HG02642 (cell line): Measurements from ENCODE around the gene HSPA12A.
"Not testable (repeated sequence)": the region's sequence is repeated elsewhere in the genome, so short reads cannot be mapped to it uniquely, and the experiment has no call there.

ENCODE experiments used
- ATAC-seq: cut with Tn5 transposase; IDR thresholded peaks from one replicate; pipeline ENCODE4 v1.9.1; 2021; ENCODE audit warnings: mild to moderate bottlenecking; ENCODE audit not compliant: unreplicated experiment, poor library complexity

Gene HSPA12A

GRCh38 chr10:116719804-116720203 lies 22.6 kb downstream of the HSPA12A start:
- no peak for ATAC-seq

DNA sequence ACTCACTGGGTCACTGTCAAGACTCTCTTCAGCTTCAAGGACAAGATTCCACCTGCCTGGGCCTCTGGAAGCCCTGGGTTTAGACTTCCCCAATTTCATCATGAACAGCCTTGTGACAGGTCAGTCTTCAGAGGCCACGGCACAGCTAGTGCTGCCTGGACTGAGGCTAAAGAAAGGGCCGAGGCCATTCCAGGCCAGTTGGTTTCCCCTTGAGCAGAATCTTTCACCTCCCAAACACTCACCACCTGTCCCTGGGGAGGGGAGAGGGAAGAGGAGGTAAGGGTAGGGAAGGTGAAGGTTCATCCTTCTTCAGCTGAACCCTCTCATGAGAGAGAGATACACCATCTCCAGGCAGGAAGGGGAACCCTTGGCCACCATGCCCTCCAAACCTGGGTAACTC lies 24.3 kb downstream of the HSPA12A start:
- ATAC-seq: no peak

- ATAC-seq: no peak
These were observed 26.0 kb downstream of the HSPA12A start for GRCh38 chr10:116716381-116716780.

GRCh38 chr10:116715839-116716377 lies 26.5 kb downstream of the HSPA12A start:
- no peak for ATAC-seq

GRCh38 chr10:116715341-116715740 lies 27.0 kb downstream of the HSPA12A start:
- ATAC-seq: no peak

DNA sequence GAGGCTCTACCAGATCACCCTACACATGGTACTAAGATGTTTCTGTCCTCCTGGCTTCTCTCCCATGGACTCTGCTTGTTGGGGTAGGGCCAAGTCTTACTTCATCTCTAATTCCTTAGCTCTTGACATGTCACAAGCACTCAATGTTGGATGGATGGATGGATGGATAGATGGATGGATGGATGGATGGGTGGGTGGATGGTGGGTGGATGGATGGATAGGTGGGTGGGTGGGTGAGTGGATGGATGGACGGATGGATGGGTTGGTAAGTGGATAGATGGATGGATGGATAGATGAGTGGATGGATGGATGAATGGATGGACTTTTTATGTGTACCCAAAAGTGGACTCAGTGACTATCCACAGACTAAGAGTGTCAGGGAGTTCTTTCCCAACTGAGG lies 28.5 kb downstream of the HSPA12A start:
- ATAC-seq: no peak

DNA sequence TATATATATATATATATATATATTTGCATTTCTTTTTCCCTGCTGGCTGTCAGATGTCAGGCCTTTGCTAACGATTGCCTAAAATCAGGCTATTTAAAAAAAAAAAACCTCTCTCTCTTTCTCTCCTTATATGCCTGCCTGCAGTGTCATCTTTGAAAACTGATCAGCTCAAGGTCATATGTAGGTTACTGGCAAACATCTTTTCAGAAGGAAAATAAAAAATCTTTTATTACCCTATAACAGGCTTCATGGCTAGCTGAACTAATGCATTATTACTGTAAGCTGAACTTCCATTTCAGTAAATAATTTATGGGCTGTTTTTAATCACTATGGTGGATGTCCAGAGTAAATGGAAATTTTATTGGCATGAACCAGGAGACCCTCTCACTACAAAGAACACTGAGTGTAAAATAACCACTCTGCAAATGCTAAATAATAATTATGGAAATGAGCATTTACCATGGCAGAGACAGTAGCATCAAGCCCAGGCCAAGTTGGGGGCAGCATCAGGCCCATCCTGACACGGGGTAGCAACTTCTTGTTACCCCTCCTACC lies 29.3 kb downstream of the HSPA12A start:
- no peak for ATAC-seq

DNA sequence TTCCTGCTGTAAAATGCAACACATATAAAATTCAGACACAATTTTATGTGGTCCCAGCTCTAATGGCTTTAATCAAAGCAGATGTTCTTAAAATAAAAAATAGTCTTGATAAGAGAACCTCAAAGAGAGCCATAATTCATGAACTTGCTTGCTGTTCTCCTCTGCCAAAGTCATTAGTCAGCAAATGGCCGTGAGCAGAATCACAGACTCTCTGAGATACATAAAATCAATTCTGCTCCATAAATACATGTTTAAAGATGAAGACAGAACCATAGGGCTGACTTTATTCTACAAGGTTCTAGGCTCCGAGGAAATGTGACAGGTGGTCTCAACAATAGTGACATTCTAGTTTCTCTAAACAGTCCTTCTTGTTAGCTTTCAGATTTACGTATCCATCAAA lies 29.8 kb downstream of the HSPA12A start:
- no peak for ATAC-seq

- ATAC-seq: not testable (repeated sequence)
These were observed 30.6 kb downstream of the HSPA12A start for GRCh38 chr10:116711803-116712202.

DNA sequence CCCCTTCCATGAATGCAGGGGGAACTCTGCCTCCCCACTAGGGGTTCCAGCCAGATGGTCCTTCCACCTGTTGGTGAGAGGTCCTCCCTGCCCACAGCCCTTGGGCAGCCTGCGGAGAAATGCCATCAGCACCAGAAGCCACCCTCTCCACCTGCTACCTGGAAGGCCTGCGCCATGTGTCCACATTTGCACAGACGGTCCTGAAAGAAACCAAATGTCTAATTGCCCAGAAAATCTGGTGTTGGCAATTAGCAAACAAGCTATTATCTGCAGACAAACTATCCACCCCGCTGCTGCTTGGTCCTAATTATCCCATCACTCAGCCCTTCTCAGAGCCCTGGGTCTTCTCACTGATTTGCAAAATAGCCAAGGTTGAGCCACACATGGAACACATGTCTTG lies 32.3 kb downstream of the HSPA12A start:
- ATAC-seq: no peak

DNA sequence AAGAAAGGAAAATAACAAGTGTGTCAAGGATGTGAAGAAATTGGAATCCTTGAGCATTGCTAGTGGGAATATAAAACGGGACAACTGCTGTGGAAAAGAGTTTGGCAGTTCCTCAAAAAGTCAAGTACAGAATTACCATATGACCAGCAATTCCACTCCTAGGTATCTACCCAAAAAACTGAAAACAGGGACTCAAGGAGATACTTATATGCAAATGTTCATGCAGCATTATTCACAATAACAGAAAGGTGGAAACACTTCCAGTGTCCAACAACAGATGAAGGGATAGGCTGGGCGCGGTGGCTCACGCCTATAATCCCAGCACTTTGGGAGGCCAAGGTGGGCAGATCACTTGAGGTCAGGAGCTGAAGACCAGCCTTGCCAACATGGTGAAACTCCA lies 33.5 kb downstream of the HSPA12A start:
- ATAC-seq: no peak

DNA sequence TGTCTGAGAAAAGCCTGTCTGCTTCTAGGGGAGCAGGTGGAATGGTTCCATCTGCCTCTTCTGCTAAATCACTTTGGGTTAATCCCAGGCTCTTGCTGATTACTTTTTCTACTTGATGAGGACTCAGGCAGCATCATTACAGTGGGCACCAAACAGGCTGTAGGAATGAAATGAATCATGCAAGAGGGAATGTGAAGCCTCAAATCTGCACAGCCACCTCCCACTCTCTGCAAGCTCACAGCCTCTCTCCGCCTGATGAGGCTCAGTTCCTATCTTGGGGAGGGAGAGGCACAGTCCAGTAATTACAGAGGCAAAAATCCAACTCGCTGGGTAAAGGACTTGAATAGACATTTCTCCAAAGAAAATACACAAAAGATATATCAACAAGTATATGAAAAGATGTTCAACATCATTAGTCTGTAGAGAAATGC lies 34.0 kb downstream of the HSPA12A start:
- no peak for ATAC-seq

DNA sequence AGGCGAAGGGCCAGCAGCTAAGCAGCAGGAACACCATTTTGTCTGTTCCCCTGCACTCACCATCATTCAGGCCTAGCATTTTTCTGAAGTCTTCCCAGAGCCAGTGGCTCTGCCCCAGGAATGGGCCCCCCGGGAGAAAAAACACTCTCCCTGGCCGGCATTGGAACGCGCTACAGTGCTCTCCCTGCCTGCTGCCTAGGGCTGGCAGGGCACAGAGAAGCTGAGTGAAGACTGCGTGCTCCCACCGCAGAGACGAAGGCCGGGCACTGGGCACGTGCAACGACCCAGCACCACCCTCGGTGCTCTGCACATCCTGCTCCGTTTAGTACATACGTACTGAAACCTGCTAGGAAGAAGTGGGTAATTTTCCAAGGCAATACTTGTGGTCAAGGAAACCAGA lies 34.4 kb downstream of the HSPA12A start:
- no peak for ATAC-seq

DNA sequence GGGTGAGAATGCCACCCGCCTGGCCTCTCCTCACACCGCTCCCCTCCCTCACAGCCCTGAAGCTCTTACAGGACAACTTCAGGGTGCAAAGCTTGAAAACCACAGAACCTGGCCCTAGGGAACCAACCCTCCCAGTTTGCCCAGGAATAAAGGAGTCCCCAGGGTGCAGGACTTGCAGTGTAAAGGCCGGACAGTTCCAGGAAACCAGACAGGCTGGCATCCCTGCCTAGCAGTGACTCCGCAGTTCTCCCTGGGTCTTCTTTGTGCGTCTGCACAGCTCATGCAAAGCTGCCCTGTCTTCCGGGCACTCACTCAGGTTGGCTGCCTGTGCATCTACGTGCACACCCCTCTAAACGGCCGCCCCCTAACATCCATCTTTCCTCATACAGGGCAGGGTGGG lies 36.1 kb downstream of the HSPA12A start:
- ATAC-seq: no peak

DNA sequence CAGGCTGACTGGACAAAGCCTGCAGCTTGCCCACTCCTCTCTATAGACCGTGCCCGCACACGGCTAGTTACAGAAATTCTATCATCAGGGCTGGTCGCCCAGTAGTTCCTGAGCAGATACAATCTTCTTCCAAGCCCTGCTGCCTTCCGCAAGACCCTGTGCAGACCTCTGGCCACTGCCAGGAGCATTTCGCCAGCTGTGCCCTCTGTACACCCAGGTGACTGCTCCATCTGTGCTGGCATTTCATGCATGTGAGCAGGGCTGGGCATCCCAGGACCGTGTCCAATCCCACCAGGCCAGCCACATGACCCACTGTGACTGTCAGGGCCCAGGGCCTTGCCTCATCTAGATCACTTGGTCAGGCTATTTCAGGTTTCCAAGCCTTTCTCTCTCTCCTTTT lies 36.9 kb downstream of the HSPA12A start:
- no peak for ATAC-seq

DNA sequence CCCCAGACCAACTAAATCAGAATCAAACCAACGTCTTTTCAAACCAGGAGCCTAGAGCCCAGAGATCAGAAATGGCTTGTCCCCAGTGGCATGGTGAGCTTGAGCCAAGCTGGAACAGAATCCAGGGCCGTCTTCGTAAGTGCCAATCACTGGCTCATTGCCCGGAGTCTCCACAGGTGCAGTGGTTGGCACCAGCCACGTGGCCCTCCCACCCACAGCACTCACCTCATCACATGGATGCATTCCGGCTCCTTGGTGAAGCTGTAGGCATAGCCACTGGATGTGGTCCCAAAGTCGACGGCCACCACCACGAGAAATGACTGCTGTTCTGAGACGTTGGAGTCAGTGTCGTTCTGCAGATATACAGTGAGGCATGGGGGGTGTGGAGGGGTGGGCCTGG lies 37.4 kb downstream of the HSPA12A start:
- ATAC-seq: no peak

- no peak for ATAC-seq
These were observed 40.2 kb downstream of the HSPA12A start for GRCh38 chr10:116702165-116702564.

GRCh38 chr10:116699471-116700150 lies 42.8 kb downstream of the HSPA12A start:
- no peak for ATAC-seq

DNA sequence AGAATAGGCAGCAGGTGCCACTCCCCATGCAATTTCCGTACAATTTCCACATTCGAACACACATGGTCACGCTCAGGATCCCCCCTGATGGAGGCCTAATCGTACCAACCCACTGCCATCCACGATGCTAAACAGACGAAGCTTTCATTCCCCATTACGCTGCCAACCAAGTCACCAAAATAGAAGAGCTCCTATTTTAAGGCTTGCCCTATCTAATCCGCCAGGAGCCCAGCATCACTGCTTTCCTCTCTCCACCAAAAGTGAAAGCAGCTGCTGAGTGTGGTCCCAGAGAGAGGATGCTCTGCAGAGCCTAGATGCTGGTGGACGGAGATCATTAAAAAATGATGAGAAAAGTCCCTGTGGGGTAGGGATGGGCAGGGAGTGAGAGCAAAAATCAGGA lies 43.3 kb downstream of the HSPA12A start:
- no peak for ATAC-seq

DNA sequence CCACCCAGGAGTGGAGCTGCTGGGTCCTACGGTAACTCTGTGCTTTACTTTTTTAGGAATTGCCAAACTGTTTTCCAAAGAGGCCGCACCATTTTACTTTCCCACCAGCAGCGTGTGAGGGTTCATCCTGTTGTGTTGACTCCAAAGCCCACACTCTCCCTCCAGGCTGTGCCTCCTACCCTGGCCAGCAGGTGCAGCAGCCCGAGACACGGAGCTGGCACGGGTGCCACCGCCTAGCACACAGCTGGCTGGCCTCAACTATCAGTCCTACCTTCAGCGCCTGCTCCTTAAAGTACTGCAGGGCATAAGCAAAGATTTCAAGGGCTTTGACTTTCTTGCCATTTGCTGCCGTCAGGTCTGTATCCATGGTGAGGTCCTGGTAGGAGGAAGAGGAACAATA lies 44.0 kb downstream of the HSPA12A start:
- ATAC-seq: no peak

DNA sequence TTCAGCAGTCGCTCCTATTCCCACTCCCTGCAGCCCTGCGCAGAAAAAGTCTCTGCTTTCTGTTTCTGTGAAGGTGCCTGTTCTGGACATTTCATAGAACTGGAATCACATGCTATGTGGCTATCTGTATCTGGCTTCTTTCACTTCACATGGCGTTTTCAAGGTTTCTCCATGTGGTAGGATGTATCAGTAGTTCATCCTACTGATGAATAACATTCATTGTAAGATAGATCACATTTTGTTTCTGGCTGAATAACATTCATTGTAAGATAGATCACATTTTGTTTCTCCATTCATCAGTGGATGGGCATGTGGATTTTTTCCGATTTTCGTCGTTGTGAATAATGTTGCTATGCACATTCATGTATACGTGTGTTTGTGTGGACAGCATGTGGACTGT lies 44.5 kb downstream of the HSPA12A start:
- ATAC-seq: no peak

- ATAC-seq: no peak
These were observed 45.4 kb downstream of the HSPA12A start for GRCh38 chr10:116696919-116697318.
